ENCODE results near the gene STPG2.

STPG2 gene

DNA sequence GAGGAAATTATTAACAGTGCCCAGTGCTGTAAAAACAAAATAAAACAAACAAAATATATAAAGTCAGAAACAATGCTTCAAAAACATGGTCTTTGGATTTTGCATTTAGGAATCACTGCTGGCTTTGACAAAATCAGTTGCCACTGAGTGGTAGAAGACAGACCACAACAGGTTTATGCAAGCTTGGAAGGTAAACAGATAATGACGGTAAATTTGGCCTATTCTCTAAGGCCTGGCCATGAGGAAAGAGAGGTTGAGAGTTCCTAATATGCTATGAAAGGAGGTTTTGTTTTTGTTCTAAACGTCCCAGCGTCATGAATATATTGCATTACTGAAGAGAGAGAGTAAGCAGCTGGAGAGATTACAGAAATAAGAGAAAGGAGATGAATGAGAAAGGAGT lies 629.4 kb downstream of the STPG2 start:
- Histone ChIP-seq H3K4me1 (ENCODE audit: control insufficient read depth, insufficient read depth, low read length, poor library complexity, severe bottlenecking) (no peaks in the 10 kb centered on the region), H3K4me3 (ENCODE audit: extremely low read depth, insufficient read depth, low read length, poor library complexity, severe bottlenecking) (no peak overlapping the region), H3K36me3 (ENCODE audit: control insufficient read depth, insufficient read depth, low read length) (no peaks in the 10 kb centered on the region), H3K9me3 (ENCODE audit: control insufficient read depth, low read length) (no peaks in the 10 kb centered on the region), H3K27ac (ENCODE audit: low read depth, low read length, severe bottlenecking) (no peak overlapping the region)
- 89 to 90% methylated on average over 3 of the region's 3 CpGs for WGBS, 2 experiments (ENCODE audit: insufficient coverage in 2 of 2)

Data from mesodermal cell (in vitro differentiated cells).